PC-3 (cell line): ENCODE measurements around the gene TOM1L2. TPM values are rescaled to one million over a fixed set of nuclear protein-coding genes. Genes with fewer than 3 reads are reported as not detected.
A peak's percentile ranks its signal among the peaks of the same experiment; 100 is the strongest.

Source experiments
- ATAC-seq: fragments of 200-7000 bp; cut with Tn5 transposase; 2 replicates; pipeline ENCODE4 v1.9.1; 2020; ENCODE audit warnings: mild to moderate bottlenecking, moderate library complexity
- BruUV-seq: library from RNA; stranded (reverse); fragments of 400-500 nt; replicated peaks from 2 replicates; lab custom pipeline; 2021; lab: Mats Ljungman, UMichigan
- CTCF ChIA-PET: fragments of 300-600 bp; sonication (Branson Sonifier 250); formaldehyde crosslinking; loops from one replicate; lab custom pipeline; 2022; ENCODE audit warnings: antibody characterized with exemption; lab: Charles Lee
- POLR2A ChIA-PET: fragments of 300-600 bp; sonication (Branson Sonifier 250); formaldehyde crosslinking; loops from one replicate; lab custom pipeline; 2022; ENCODE audit warnings: antibody characterized with exemption; ENCODE audit not compliant: unreplicated experiment; lab: Charles Lee
- DNase-seq: peaks from one replicate; pipeline ENCODE4 v3.0.0-alpha.2; 2015
- H2AFZ ChIP-seq: fragments of 300-600 bp; sonication (generic); 2 replicates; pipeline ENCODE4 v1.6.0; 2016; ENCODE audit warnings: antibody characterized with exemption, low read length
- H3F3A ChIP-seq: fragments of 300-600 bp; sonication (generic); one replicate; pipeline ENCODE4 v1.6.0; 2017; ENCODE audit warnings: antibody characterized with exemption, low read length, control low read depth, mild to moderate bottlenecking; ENCODE audit not compliant: unreplicated experiment
- H3K27ac ChIP-seq: fragments of 300-600 bp; sonication (generic); 2 replicates; pipeline ENCODE4 v1.5.1; 2016; ENCODE audit warnings: mild to moderate bottlenecking, low read length
- H3K27me3 ChIP-seq: fragments of 300-600 bp; sonication (generic); 2 replicates; pipeline ENCODE4 v1.6.1; 2016; ENCODE audit warnings: low read length, mixed read lengths
- H3K36me3 ChIP-seq: fragments of 300-600 bp; sonication (generic); 2 replicates; pipeline ENCODE4 v1.6.1; 2016; ENCODE audit warnings: low read depth, mixed run types, low read length, mixed read lengths
- H3K4me1 ChIP-seq: fragments of 300-600 bp; sonication (generic); 2 replicates; pipeline ENCODE4 v1.5.1; 2016; ENCODE audit warnings: low read length; ENCODE audit not compliant: insufficient read depth
- H3K4me2 ChIP-seq: fragments of 300-600 bp; sonication (generic); 2 replicates; pipeline ENCODE4 v1.6.0; 2016; ENCODE audit warnings: low read length
- H3K4me3 ChIP-seq: fragments of 300-600 bp; sonication (generic); 2 replicates; pipeline ENCODE4 v1.5.1; 2016; ENCODE audit warnings: mild to moderate bottlenecking, low read length, mixed read lengths
- H3K79me2 ChIP-seq: fragments of 300-600 bp; sonication (generic); 2 replicates; pipeline ENCODE4 v1.6.1; 2017; ENCODE audit warnings: low read length, mixed read lengths
- H3K9ac ChIP-seq: fragments of 300-600 bp; sonication (generic); 2 replicates; pipeline ENCODE4 v1.6.0; 2016; ENCODE audit warnings: mild to moderate bottlenecking, low read length
- H3K9me2 ChIP-seq: fragments of 300-600 bp; sonication (generic); replicated peaks from 2 replicates; pipeline ENCODE4 v1.6.1; 2016; ENCODE audit warnings: mixed run types, low read length, mixed read lengths
- H3K9me3 ChIP-seq: fragments of 300-600 bp; sonication (generic); 2 replicates; pipeline ENCODE4 v1.6.1; 2016; ENCODE audit warnings: low read length, mixed read lengths
- H4K20me1 ChIP-seq: fragments of 300-600 bp; sonication (generic); 2 replicates; pipeline ENCODE4 v1.6.1; 2016; ENCODE audit warnings: low read length, mixed read lengths
- EZH2 ChIP-seq: fragments of 300-600 bp; sonication (generic); IDR thresholded peaks from one replicate; pipeline ENCODE4 v1.6.1; 2017; ENCODE audit warnings: antibody characterized with exemption, mild to moderate bottlenecking, low read length; ENCODE audit not compliant: unreplicated experiment
- EZH2phosphoT487 ChIP-seq: fragments of 300-600 bp; sonication (generic); IDR thresholded peaks from 2 replicates; pipeline ENCODE4 v1.6.1; 2018; ENCODE audit warnings: mild to moderate bottlenecking, antibody characterized with exemption, low read length, borderline replicate concordance
- intact Hi-C: fragments of 100-400 bp; cut with micrococcal nuclease; formaldehyde crosslinking; loops from 2 replicates; pipeline ENCODE4 v1.9.0; 2023
- total RNA-seq: library from RNA; depleted of rRNA; stranded (reverse); fragments of >200 nt; gene quantifications from 2 replicates; pipeline ENCODE4 v1.2.3, GENCODE V29; 2014
- TF ChIP-seq, protein P1 (sequence below): fragments of 300-600 bp; sonication (generic); conservative IDR thresholded peaks from 2 replicates; pipeline ENCODE4 v1.5.1; 2017; ENCODE audit warnings: antibody characterized with exemption, low read depth, mild to moderate bottlenecking, low read length

The TOM1L2 gene
- total RNA-seq, 1 experiment from 2014 or later, result 53.3 TPM

GRCh38 chr17:17985153-17985552 is 13.0 kb upstream of the TOM1L2 start:
- ChIA-PET POLR2A (no interaction called here), CTCF (no interaction called here)
- H3K9me2 ChIP-seq, result no peaks in the 10 kb centered on the region
- H3K36me3 ChIP-seq, result no peaks in the 10 kb centered on the region
- H3K9me3 ChIP-seq, result no peaks in the 10 kb centered on the region
- DNase-seq (no peak), ATAC-seq (no peak)
- no peaks in the 10 kb centered on the region for H3F3A ChIP-seq
- H3K9ac ChIP-seq, result no peak overlapping the region
- peaks cover 20% of the 10 kb centered on the region for H3K4me1 ChIP-seq
- H3K27ac ChIP-seq, result no peak overlapping the region
- H3K4me3 ChIP-seq, result no peak overlapping the region
- H3K27me3 ChIP-seq, result no peaks in the 10 kb centered on the region
- H3K4me2 ChIP-seq, result no peak overlapping the region
- H2AFZ ChIP-seq, result no peak overlapping the region
- no TSS peak for BruUV-seq
- TF ChIP-seq EZH2, result no peak
- TF ChIP-seq, protein P1, sequence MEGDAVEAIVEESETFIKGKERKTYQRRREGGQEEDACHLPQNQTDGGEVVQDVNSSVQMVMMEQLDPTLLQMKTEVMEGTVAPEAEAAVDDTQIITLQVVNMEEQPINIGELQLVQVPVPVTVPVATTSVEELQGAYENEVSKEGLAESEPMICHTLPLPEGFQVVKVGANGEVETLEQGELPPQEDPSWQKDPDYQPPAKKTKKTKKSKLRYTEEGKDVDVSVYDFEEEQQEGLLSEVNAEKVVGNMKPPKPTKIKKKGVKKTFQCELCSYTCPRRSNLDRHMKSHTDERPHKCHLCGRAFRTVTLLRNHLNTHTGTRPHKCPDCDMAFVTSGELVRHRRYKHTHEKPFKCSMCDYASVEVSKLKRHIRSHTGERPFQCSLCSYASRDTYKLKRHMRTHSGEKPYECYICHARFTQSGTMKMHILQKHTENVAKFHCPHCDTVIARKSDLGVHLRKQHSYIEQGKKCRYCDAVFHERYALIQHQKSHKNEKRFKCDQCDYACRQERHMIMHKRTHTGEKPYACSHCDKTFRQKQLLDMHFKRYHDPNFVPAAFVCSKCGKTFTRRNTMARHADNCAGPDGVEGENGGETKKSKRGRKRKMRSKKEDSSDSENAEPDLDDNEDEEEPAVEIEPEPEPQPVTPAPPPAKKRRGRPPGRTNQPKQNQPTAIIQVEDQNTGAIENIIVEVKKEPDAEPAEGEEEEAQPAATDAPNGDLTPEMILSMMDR, result no peak
- TF ChIP-seq EZH2phosphoT487, result no peak
- no peaks in the 10 kb centered on the region for H3K79me2 ChIP-seq
- no peaks in the 10 kb centered on the region for H4K20me1 ChIP-seq
- intact Hi-C loops, result no loop called here

DNA sequence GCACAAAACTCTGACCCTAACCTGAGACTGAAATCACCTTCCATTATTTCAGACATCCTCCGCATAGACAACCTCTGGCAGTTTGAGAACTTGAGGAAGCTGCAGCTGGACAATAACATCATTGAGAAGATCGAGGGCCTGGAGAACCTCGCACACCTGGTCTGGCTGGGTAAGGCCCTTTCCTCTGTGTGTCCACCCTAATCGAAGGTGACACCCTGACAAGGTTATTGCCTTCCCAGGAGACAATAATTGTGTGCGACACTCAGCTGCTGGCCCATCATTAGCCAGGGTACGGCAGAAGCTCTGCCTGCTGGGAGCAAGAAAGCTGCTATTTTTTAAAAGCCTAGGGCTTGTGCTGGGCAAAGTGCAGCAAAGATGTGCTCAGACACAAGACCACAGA is 11.6 kb upstream of the TOM1L2 start:
- Histone ChIP-seq H3K36me3 (no peaks in the 10 kb centered on the region), H3K79me2 (no peaks in the 10 kb centered on the region), H3K27me3 (no peaks in the 10 kb centered on the region), H4K20me1 (no peaks in the 10 kb centered on the region), H3K4me1 (peaks cover 9% of the 10 kb centered on the region), H3K4me3 (no peak overlapping the region), H3K9me3 (no peaks in the 10 kb centered on the region), H3K9me2 (no peaks in the 10 kb centered on the region), H3K27ac (no peak overlapping the region), H3F3A (no peaks in the 10 kb centered on the region), H2AFZ (no peak overlapping the region), H3K9ac (no peak overlapping the region), H3K4me2 (no peak overlapping the region)
- CTCF ChIA-PET, result no interaction called here
- no peak for DNase-seq
- no TSS peak for BruUV-seq
- intact Hi-C loops, result no loop called here
- no peak for ATAC-seq
- POLR2A ChIA-PET, result no interaction called here
- TF ChIP-seq, protein P1, result no peak
- no peak for TF ChIP-seq EZH2
- no peak for TF ChIP-seq EZH2phosphoT487

GRCh38 chr17:17983376-17983775 is 11.2 kb upstream of the TOM1L2 start:
- peak; percentile 49; the same call in 1 of the 2 replicates for ATAC-seq
- TF ChIP-seq, protein P1, result no peak
- TF ChIP-seq EZH2 (no peak), EZH2phosphoT487 (no peak)
- no peak for DNase-seq
- no TSS peak for BruUV-seq
- no peaks in the 10 kb centered on the region for H4K20me1 ChIP-seq
- no peaks in the 10 kb centered on the region for H3K27me3 ChIP-seq
- no peak overlapping the region for H2AFZ ChIP-seq
- no peaks in the 10 kb centered on the region for H3K36me3 ChIP-seq
- no peaks in the 10 kb centered on the region for H3K9me3 ChIP-seq
- H3K9ac ChIP-seq, result no peak overlapping the region
- H3K4me1 ChIP-seq, result peaks cover 9% of the 10 kb centered on the region
- intact Hi-C loops, result no loop called here
- no peaks in the 10 kb centered on the region for H3K9me2 ChIP-seq
- H3K4me2 ChIP-seq, result no peak overlapping the region
- H3K4me3 ChIP-seq, result no peak overlapping the region
- H3K27ac ChIP-seq, result no peak overlapping the region
- ChIA-PET CTCF (no interaction called here), POLR2A (no interaction called here)
- no peaks in the 10 kb centered on the region for H3K79me2 ChIP-seq
- H3F3A ChIP-seq, result no peaks in the 10 kb centered on the region
